Peyer's patch (tissue), 4 donors: ENCODE measurements around the gene HS3ST3B1.

Experiments
- POLR2A ChIP-seq, 2 donors: fragments of 450-650 bp; IDR thresholded peaks; one replicate each; pipeline ENCODE4 v1.5.1; 2017; ENCODE audit warnings: antibody characterized with exemption in 2 of 2, mild to moderate bottlenecking in 2 of 2, moderate library complexity in 2 of 2
- TF ChIP-seq, protein P1 (sequence below), 6 experiments: fragments of 450-650 bp in 4 of 6; fragments of 200-600 bp in 2 of 6; sonication (generic) in 1 of 6; IDR thresholded peaks; one replicate each; pipeline ENCODE4 v1.5.1; 2017 to 2019; ENCODE audit warnings: antibody characterized with exemption in 6 of 6, mild to moderate bottlenecking in 3 of 6, moderate library complexity in 1 of 6

DNA sequence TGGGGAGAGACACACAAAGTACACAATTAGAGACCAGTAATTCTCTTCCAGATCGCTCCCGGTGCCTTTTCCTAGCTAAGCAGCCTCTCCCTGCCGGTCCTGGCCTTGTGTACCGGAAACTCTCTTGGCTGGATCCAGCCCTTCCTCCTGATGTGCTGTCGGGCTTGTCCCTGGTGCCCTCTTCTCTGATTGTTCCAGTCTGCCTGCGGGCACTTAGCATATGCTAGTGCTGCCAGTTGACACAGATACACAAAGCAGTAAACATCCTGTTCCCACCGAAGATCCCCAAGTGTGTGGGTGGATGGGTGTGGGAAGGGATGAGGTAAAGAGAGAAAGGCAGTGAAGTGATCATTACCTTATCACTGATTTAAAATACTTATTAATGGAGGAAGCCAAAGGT lies 9.7 kb downstream of the HS3ST3B1 start:
- TF ChIP-seq, protein P1, sequence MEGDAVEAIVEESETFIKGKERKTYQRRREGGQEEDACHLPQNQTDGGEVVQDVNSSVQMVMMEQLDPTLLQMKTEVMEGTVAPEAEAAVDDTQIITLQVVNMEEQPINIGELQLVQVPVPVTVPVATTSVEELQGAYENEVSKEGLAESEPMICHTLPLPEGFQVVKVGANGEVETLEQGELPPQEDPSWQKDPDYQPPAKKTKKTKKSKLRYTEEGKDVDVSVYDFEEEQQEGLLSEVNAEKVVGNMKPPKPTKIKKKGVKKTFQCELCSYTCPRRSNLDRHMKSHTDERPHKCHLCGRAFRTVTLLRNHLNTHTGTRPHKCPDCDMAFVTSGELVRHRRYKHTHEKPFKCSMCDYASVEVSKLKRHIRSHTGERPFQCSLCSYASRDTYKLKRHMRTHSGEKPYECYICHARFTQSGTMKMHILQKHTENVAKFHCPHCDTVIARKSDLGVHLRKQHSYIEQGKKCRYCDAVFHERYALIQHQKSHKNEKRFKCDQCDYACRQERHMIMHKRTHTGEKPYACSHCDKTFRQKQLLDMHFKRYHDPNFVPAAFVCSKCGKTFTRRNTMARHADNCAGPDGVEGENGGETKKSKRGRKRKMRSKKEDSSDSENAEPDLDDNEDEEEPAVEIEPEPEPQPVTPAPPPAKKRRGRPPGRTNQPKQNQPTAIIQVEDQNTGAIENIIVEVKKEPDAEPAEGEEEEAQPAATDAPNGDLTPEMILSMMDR (IDR thresholded peaks at IDR 0.05) = no peak
- no peak for TF ChIP-seq POLR2A (IDR thresholded peaks at IDR 0.05)
